ENCODE data around the gene UBTD1. TPM values are rescaled to one million over a fixed set of nuclear protein-coding genes. Genes with fewer than 3 reads are reported as not detected.

Gene UBTD1
- total RNA-seq, 1 donor = 30.2 TPM

- H3K4me3 ChIP-seq (ENCODE audit: low read depth, low read length) = no peak overlapping the region
- TF ChIP-seq CTCF (IDR thresholded peaks at IDR 0.05; ENCODE audit: insufficient read depth, low read depth, low read length) = no peak
- no peak for DNase-seq (ENCODE audit: low read depth)
These were observed 16.3 kb upstream of the UBTD1 start for GRCh38 chr10:97482381-97482780.

GRCh38 chr10:97483506-97483905 is 15.2 kb upstream of the UBTD1 start:
- TF ChIP-seq CTCF (IDR thresholded peaks at IDR 0.05; ENCODE audit: insufficient read depth, low read depth, low read length) = no peak
- peak; percentile 20 for DNase-seq (ENCODE audit: low read depth)
- no peak overlapping the region for H3K4me3 ChIP-seq (ENCODE audit: low read depth, low read length)

GRCh38 chr10:97483921-97484320 is 14.8 kb upstream of the UBTD1 start:
- no peak overlapping the region for H3K4me3 ChIP-seq (ENCODE audit: low read depth, low read length)
- DNase-seq (ENCODE audit: low read depth) = no peak
- no peak for TF ChIP-seq CTCF (IDR thresholded peaks at IDR 0.05; ENCODE audit: insufficient read depth, low read depth, low read length)

- no peak for TF ChIP-seq CTCF (IDR thresholded peaks at IDR 0.05; ENCODE audit: insufficient read depth, low read depth, low read length)
- no peak overlapping the region for H3K4me3 ChIP-seq (ENCODE audit: low read depth, low read length)
- DNase-seq (ENCODE audit: low read depth) = no peak
These were observed 13.0 kb upstream of the UBTD1 start for GRCh38 chr10:97485647-97486281.

- no peak for TF ChIP-seq CTCF (IDR thresholded peaks at IDR 0.05; ENCODE audit: insufficient read depth, low read depth, low read length)
- DNase-seq (ENCODE audit: low read depth) = no peak
- no peak overlapping the region for H3K4me3 ChIP-seq (ENCODE audit: low read depth, low read length)
These were observed 8.1 kb upstream of the UBTD1 start for GRCh38 chr10:97490592-97490991.

- DNase-seq (ENCODE audit: low read depth) = peak; percentile 13
- TF ChIP-seq CTCF (IDR thresholded peaks at IDR 0.05; ENCODE audit: insufficient read depth, low read depth, low read length) = no peak
- no peak overlapping the region for H3K4me3 ChIP-seq (ENCODE audit: low read depth, low read length)
These were observed 4.6 kb upstream of the UBTD1 start for GRCh38 chr10:97494151-97494550.

Data from fibroblast of villous mesenchyme (primary cell).